ENCODE measurements around the gene OSBPL8.

OSBPL8 gene

GRCh38 chr12:76422543-76423438, 136.8 kb downstream of the OSBPL8 start:
- H3K4me3 ChIP-seq (ENCODE audit: insufficient read length, low read depth): no peak overlapping the region
- H3K9ac ChIP-seq (ENCODE audit: insufficient read length, low read depth): no peak overlapping the region
- DNase-seq (ENCODE audit: low read depth, low spot score): no peak

GRCh38 chr12:76422154-76422542, 137.4 kb downstream of the OSBPL8 start:
- H3K4me1 ChIP-seq (ENCODE audit: insufficient read depth, insufficient read length): no peaks in the 10 kb centered on the region
- H3K4me3 ChIP-seq (ENCODE audit: insufficient read length, low read depth): no peak overlapping the region
- no peak for DNase-seq (ENCODE audit: low read depth, low spot score)
- no peak overlapping the region for H3K9ac ChIP-seq (ENCODE audit: insufficient read length, low read depth)
- peaks cover 18% of the 10 kb centered on the region for H3K9me3 ChIP-seq (ENCODE audit: insufficient read depth, low read length)
- no peak for TF ChIP-seq SUZ12 (IDR thresholded peaks at IDR 0.05; ENCODE audit: extremely low read depth, insufficient read depth, insufficient read length)
- TF ChIP-seq YY1 (IDR thresholded peaks at IDR 0.05; ENCODE audit: insufficient read depth, insufficient read length): no peak
- H3K27me3 ChIP-seq (ENCODE audit: insufficient read depth, insufficient read length): no peaks in the 10 kb centered on the region
- no peaks in the 10 kb centered on the region for H3K36me3 ChIP-seq (ENCODE audit: insufficient read depth, insufficient read length, low read length)

More at GRCh38 chr12:76422543-76423438, 136.8 kb downstream of the OSBPL8 start:
- Histone ChIP-seq H3K4me1 (ENCODE audit: insufficient read depth, insufficient read length) (no peaks in the 10 kb centered on the region), H3K36me3 (ENCODE audit: insufficient read depth, insufficient read length, low read length) (no peaks in the 10 kb centered on the region), H3K27me3 (ENCODE audit: insufficient read depth, insufficient read length) (no peaks in the 10 kb centered on the region), H3K9me3 (ENCODE audit: insufficient read depth, low read length) (peaks cover 18% of the 10 kb centered on the region)
- no peak for TF ChIP-seq SUZ12 (IDR thresholded peaks at IDR 0.05; ENCODE audit: extremely low read depth, insufficient read depth, insufficient read length)
- no peak for TF ChIP-seq YY1 (IDR thresholded peaks at IDR 0.05; ENCODE audit: insufficient read depth, insufficient read length)
- no peak for TF ChIP-seq ZNF274 (IDR thresholded peaks at IDR 0.05; ENCODE audit: low read depth, low read length)

- Histone ChIP-seq H3K9ac (ENCODE audit: insufficient read length, low read depth) (no peak overlapping the region), H3K36me3 (ENCODE audit: insufficient read depth, insufficient read length, low read length) (no peaks in the 10 kb centered on the region), H3K27me3 (ENCODE audit: insufficient read depth, insufficient read length) (no peaks in the 10 kb centered on the region), H3K4me1 (ENCODE audit: insufficient read depth, insufficient read length) (no peaks in the 10 kb centered on the region), H3K9me3 (ENCODE audit: insufficient read depth, low read length) (peaks cover 16% of the 10 kb centered on the region), H3K4me3 (ENCODE audit: insufficient read length, low read depth) (no peak overlapping the region)
- DNase-seq (ENCODE audit: low read depth, low spot score): no peak
- no peak for TF ChIP-seq ZNF274 (IDR thresholded peaks at IDR 0.05; ENCODE audit: low read depth, low read length)
- TF ChIP-seq SUZ12 (IDR thresholded peaks at IDR 0.05; ENCODE audit: extremely low read depth, insufficient read depth, insufficient read length): no peak
- no peak for TF ChIP-seq YY1 (IDR thresholded peaks at IDR 0.05; ENCODE audit: insufficient read depth, insufficient read length)
Observed at GRCh38 chr12:76421046-76421445, 138.5 kb downstream of the OSBPL8 start.

- Histone ChIP-seq H3K4me1 (ENCODE audit: insufficient read depth, insufficient read length) (no peaks in the 10 kb centered on the region), H3K4me3 (ENCODE audit: insufficient read length, low read depth) (no peak overlapping the region), H3K36me3 (ENCODE audit: insufficient read depth, insufficient read length, low read length) (no peaks in the 10 kb centered on the region), H3K9ac (ENCODE audit: insufficient read length, low read depth) (no peak overlapping the region), H3K9me3 (ENCODE audit: insufficient read depth, low read length) (peaks cover 8% of the 10 kb centered on the region), H3K27me3 (ENCODE audit: insufficient read depth, insufficient read length) (no peaks in the 10 kb centered on the region)
- TF ChIP-seq YY1 (IDR thresholded peaks at IDR 0.05; ENCODE audit: insufficient read depth, insufficient read length) (no peak), ZNF274 (IDR thresholded peaks at IDR 0.05; ENCODE audit: low read depth, low read length) (no peak), SUZ12 (IDR thresholded peaks at IDR 0.05; ENCODE audit: extremely low read depth, insufficient read depth, insufficient read length) (no peak)
- DNase-seq (ENCODE audit: low read depth, low spot score): no peak
Observed at GRCh38 chr12:76420222-76420621, 139.3 kb downstream of the OSBPL8 start.

GRCh38 chr12:76417116-76417515, 142.5 kb downstream of the OSBPL8 start:
- TF ChIP-seq SUZ12 (IDR thresholded peaks at IDR 0.05; ENCODE audit: extremely low read depth, insufficient read depth, insufficient read length) (no peak), YY1 (IDR thresholded peaks at IDR 0.05; ENCODE audit: insufficient read depth, insufficient read length) (no peak), ZNF274 (IDR thresholded peaks at IDR 0.05; ENCODE audit: low read depth, low read length) (no peak)
- Histone ChIP-seq H3K9me3 (ENCODE audit: insufficient read depth, low read length) (no peaks in the 10 kb centered on the region), H3K9ac (ENCODE audit: insufficient read length, low read depth) (no peak overlapping the region), H3K4me1 (ENCODE audit: insufficient read depth, insufficient read length) (no peaks in the 10 kb centered on the region), H3K4me3 (ENCODE audit: insufficient read length, low read depth) (no peak overlapping the region), H3K27me3 (ENCODE audit: insufficient read depth, insufficient read length) (no peaks in the 10 kb centered on the region), H3K36me3 (ENCODE audit: insufficient read depth, insufficient read length, low read length) (no peaks in the 10 kb centered on the region)
- no peak for DNase-seq (ENCODE audit: low read depth, low spot score)

- TF ChIP-seq SUZ12 (IDR thresholded peaks at IDR 0.05; ENCODE audit: extremely low read depth, insufficient read depth, insufficient read length): no peak
- TF ChIP-seq ZNF274 (IDR thresholded peaks at IDR 0.05; ENCODE audit: low read depth, low read length): no peak
- no peak for TF ChIP-seq YY1 (IDR thresholded peaks at IDR 0.05; ENCODE audit: insufficient read depth, insufficient read length)
- Histone ChIP-seq H3K4me1 (ENCODE audit: insufficient read depth, insufficient read length) (no peaks in the 10 kb centered on the region), H3K9ac (ENCODE audit: insufficient read length, low read depth) (no peak overlapping the region), H3K4me3 (ENCODE audit: insufficient read length, low read depth) (no peak overlapping the region), H3K27me3 (ENCODE audit: insufficient read depth, insufficient read length) (no peaks in the 10 kb centered on the region), H3K36me3 (ENCODE audit: insufficient read depth, insufficient read length, low read length) (no peaks in the 10 kb centered on the region), H3K9me3 (ENCODE audit: insufficient read depth, low read length) (no peaks in the 10 kb centered on the region)
- DNase-seq (ENCODE audit: low read depth, low spot score): no peak
Observed at GRCh38 chr12:76413121-76413520, 146.4 kb downstream of the OSBPL8 start.

- H3K9ac ChIP-seq (ENCODE audit: insufficient read length, low read depth): no peak overlapping the region
- H3K4me3 ChIP-seq (ENCODE audit: insufficient read length, low read depth): no peak overlapping the region
- H3K4me1 ChIP-seq (ENCODE audit: insufficient read depth, insufficient read length): no peaks in the 10 kb centered on the region
- no peaks in the 10 kb centered on the region for H3K27me3 ChIP-seq (ENCODE audit: insufficient read depth, insufficient read length)
- H3K36me3 ChIP-seq (ENCODE audit: insufficient read depth, insufficient read length, low read length): no peaks in the 10 kb centered on the region
- H3K9me3 ChIP-seq (ENCODE audit: insufficient read depth, low read length): no peaks in the 10 kb centered on the region
- no peak for DNase-seq (ENCODE audit: low read depth, low spot score)
- no peak for TF ChIP-seq YY1 (IDR thresholded peaks at IDR 0.05; ENCODE audit: insufficient read depth, insufficient read length)
Observed at GRCh38 chr12:76410781-76411180, 148.8 kb downstream of the OSBPL8 start.
